GM19023 (cell line): Measurements from ENCODE around the gene MARS1.
"Not testable (repeated sequence)": the region's sequence is repeated elsewhere in the genome, so short reads cannot be mapped to it uniquely, and the experiment has no call there.

ENCODE experiments used
- ATAC-seq: cut with Tn5 transposase; IDR thresholded peaks from one replicate; pipeline ENCODE4 v1.9.1; 2021; ENCODE audit warnings: mild to moderate bottlenecking, moderate library complexity; ENCODE audit not compliant: unreplicated experiment

Gene MARS1

DNA sequence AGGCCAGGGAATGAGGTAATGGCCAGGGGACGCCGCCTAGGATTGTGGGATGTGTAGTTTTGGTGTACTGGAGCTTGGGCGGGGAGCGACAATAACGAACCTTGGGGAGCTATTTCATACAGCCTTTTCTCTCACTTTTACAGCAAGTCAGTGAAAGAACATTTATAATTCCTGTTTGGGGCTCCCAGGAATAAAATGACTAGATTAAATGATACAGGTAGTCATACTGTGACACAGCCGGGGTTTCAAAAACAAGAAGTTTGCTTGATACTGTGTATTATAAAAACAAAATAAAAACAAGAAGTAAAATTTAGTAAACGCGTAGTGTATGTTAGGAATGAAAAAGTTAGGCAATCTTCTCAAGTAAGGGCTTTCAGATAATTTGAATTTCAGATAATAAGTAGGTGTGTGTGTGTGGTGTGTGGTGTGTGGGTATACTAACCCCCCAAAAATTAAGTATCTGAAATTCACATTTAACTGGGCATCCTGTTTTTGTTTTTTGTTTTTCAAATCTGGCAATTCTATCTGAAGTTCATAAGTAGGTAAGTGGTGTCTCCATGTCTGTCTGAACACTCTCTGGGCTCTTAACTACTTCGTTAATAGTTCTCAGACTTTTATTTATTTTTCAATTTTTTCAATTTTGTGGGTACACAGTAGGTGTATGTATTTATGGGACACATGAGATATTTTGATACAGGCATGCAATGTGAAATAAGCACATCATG is 59.6 kb downstream of the MARS1 start:
- no peak for ATAC-seq

DNA sequence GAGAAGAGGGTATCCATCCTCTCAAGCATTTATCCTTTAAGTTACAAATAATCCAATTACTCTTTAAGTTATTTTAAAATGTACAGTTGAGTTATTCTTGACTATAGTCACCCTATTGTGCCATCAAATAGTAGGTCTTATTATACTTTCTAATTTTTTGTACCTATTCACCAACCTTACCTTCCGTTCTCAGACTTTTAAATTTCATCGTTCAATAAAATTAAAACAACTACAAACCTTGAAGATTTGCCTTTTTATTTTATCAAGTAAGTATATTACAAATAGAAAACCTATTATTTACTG is 60.1 kb downstream of the MARS1 start:
- ATAC-seq = no peak

DNA sequence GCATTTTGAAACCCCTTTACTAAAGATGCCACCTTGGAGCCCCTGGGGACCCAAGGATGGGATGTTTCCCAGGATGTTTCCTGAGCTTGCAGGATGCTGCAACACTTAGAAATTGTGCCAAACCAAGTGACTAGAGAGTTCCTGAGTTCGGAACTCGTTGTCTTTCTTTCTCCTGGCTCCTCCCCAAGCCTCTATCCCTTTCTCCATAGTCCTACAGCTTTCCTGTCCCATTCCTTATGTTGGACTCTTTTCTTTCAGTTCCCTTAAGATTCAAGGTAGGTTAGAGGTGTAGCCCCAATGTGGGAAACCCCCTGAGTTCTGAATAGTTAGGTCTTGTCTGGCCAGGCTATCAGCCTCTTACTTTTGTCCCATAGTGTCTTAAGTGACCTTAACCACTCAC is 60.6 kb downstream of the MARS1 start:
- no peak for ATAC-seq

DNA sequence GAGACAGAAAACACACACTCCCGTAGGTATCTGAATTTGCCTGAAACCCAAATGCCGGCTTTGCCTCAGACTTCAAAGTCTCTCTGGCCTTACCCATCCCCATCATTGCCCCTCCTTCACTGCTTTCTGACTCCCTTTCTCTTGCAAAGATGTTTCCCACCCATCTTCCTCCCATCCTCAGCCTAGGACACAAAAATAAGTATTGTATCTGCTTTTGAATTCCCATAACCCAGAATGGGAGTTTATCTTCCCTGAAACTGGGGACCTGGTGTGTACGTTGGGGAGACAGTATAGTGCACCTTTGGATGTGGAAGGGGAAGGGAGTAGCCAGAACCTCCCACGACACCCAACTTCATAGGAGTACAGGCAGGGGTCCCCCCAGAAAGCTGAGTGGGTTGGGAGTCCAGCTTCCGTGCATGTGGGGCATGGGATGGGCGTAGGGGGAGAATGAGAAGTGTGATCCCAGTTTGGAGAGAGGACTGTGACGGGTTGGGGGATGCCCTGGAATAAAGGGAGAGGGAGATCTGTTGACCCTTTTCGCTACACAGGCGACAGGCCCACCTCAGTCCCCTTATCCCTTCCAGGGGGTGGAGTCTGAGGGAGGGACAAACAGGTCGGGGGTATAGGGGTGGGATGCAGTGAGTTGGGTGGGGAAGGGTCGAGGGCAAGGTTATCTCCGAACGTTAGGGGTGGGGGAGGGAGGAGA is 61.5 kb downstream of the MARS1 start:
- ATAC-seq = no peak

DNA sequence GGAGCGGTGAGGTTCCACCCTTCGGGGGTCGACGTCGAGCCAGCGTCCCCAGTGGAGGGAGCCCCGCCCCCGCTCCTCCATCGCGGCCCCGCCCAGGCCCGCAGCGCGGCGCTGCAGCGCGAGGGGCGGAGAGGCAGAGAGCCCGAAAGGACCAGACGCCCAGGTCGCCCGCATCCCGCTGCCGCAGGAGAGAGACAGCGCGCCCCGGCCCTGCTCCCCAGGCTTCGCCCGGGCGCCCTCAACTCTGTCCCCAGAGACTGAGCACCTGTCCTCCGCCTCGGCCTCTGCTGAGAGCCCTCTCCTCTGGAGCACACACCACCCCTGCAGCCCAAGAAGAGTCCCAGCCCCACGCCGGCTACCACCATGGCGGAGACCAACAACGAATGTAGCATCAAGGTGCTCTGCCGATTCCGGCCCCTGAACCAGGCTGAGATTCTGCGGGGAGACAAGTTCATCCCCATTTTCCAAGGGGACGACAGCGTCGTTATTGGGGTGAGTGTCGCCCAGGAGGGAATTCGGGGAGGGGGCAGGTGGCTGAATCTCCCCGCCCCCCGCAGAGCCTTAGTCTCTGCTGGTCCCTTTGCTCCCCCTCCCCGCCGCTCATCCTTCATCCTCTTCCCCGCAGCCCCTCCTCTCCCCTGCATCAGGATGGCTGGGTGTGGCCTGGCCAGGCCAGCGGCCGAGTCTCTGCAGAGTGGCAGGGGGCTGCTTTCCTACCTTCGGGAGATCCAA is 62.2 kb downstream of the MARS1 start, which contains the start of gene KIF5A:
TSS of gene KIF5A (plus strand) at position 136 of the 732 bp plus-strand sequence. CDS start at position 364, 228 bp downstream.
- ATAC-seq = no peak

DNA sequence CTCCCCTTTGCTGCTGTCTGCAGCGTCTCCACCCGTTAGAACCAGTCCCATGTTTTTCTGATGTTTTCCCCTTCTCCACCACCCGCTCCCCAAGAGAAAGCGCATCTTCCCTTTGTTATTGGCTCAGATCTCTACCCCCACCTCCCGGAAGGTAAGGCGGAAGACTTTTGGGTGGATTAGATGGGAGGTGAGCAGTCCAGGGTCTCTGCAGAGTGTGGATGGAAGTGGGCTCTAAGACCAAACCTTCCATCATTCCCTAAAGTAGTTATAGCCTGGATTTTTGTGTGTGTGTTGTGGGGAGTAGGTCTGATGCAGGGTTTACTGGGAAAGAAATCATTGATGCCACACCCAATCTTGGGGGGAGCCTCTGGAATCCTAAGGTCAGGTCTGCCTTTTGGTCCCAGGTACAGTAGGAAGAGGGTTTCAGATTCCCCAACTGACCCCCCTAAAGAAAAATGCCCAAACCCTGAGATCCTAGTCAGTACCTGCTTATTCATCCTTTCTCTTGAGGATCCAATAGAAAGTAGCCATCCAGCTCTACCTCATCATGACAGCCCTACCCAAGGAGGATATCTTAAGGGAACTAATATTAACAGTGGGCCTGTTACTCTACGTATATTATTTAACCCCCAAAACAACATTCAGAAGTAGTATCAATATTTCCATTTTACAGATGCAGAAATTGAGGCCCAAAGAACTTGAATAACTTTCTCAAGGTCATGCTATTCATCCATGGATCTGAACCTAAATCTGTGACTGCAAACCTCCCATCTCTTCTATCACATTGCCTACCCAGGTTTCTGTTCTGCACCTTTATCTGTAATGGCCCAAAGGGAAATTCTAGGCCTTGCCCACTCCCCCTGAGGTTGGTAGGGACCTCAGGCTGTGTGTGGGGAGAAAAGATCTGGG is 63.0 kb downstream of the MARS1 start:
- no peak for ATAC-seq

DNA sequence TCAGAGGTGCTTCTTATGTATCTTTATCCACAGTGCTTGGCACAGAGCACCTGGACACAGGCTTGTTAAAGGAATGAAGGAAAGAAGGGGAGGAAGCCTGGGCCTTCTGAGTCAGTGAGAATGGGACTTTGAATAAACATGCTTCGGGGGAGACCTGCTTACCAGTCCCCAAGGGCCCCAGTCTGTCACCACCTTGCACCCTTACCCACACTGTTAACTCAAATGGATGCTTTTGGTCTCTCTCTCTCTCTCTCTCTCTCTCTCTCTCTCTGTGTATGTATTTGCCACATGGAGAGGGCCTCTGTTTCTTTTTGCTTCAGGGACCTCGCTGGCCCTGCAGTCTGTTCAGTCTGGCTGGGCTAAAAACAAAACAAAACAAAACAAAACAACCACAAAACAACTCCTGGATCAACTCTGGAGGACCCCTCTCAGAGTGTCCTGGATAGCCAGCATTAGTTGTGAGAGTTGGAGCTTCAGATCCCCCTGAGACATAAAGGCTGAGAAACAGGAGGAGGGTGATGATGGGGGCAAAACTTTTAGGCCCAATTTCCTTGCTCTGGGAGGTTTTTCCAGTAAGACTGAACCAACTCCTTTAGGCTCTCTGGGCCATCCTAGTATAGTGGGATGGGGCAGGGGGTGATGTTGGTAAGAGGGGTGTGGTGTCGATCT is 63.9 kb downstream of the MARS1 start:
- no peak for ATAC-seq

DNA sequence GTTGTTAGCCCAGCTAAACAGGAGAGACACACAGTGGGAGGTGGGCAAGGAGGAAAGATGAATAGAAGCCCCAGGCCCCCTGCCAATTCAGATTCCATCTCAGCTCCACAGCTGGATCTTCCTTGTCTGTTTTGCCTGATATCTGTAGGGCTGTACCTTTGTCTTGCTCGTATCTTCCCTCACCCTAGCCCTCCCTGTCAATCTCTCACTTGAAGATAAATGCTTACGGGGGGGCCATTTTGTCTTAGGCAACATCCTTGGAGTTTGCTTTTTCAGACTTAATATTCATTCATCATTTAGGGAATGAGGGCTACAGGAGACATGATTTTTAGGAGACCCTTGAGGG is 64.4 kb downstream of the MARS1 start:
- ATAC-seq = no peak

DNA sequence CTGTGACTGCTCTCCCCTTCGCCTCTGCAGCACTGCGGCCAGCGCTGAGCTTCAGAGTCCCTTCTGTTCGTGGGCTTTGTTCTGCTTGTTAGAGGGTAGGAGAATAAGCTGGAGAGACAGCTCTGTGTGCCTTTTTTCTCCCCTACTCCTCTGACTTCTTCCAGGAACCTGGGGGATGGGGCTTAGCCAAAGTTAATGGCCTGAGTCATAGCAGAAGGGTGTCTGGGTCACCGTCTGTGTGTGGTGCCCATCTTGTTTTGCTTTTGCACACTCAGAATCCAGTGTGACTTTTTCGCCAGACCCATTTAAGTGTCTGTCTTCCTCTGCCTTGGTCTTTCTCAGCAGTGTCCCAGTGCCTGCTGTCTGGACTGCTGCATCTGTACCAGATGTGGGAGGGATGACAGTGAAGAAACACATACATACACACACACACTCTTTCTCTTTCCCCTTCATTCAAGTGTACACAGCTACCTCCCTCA is 65.0 kb downstream of the MARS1 start:
- no peak for ATAC-seq

DNA sequence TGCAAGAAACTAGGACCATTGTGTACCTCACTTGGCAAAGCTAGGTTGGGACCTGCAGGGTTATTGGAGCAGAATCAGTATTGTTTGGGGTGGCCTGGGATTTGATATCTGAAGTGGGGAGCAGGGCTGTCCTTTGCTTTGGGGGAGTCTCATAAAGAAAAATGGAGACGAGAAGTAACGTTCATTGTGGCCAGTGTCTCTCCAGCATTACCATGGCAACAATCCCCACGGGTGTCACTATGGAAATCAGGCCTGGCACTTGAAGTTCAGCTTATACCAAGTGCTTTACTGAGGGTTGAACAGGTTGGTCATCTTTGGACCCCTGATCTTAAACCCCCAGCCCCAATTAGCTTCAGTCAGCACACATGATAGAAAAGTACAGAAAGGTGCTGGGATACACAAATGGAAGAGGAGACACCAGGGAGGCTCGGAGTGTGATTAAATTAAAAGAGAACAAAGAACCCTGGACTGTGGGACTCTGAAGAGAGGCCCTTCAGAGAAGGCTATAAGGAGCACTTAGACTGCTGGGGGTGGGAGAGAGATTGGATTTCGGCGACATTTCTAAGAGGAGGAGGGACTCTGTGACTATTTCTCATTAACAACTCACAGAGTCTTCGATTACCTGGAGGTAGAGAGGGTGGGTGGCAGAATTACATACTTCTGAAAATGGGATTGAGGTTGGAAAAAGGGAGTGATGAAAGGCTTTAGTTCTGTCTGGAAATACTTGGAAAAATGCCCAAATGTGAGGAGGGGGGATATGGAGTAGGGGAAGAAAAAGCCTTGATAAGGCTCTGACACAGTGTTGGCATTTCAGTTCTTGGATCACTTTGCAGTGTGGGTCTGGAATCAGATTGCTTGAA is 65.7 kb downstream of the MARS1 start:
- ATAC-seq = no peak

DNA sequence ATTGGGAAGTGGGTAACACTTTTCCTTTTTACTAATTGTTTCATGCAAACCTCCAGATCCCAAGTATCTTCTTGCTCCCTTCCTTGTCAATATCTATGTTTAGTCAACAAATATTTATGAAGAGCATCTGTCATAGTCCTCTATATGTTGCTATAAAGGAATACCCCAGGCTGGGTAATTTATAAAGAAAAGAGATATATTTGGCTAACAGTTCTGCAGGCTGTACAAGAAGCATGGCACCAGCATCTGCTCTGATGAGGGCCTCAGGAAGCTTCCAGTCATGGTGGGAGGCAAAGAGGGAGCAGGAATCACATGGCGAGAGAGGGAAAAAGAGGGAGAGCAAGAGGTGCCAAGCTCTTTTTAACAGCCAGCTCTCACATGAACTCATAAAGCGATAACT is 66.6 kb downstream of the MARS1 start:
- ATAC-seq = no peak

DNA sequence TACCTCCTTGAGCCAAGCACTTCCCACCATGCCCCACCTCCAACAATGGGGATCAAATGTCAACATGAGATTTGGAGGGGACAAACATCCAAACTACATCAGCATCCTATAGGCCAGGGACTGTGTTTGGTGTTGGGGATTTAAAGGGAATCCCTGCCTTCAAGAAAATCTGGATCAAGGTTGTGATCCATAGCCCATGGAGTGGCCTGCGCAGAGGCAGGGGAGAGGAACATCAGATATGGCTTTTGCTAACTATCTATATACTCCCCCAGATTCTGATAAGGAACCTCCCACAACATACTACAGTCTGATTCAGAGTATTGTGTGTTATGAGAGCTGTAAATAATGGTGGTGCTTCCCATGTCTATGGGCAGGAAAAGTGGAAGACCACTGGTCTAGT is 67.0 kb downstream of the MARS1 start:
- ATAC-seq = no peak

DNA sequence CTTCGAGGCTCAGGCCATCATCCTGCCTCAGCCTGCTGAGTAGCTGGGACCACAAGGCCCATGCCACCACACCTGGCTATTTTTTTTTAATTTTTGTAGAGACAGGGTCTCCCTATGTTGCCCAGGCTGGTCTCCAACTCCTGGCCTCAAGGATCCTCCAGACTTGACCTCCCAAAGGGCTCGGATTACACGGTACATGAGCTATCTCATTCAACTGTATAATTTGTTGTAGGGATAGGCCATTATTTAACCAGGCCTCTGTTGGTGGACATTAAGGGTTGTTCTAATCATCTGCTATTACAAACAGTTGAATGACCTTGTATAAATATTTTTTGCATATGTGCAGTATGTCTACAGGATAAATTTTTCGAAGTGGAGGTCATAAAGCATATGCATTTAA is 71.0 kb downstream of the MARS1 start:
- no peak for ATAC-seq

DNA sequence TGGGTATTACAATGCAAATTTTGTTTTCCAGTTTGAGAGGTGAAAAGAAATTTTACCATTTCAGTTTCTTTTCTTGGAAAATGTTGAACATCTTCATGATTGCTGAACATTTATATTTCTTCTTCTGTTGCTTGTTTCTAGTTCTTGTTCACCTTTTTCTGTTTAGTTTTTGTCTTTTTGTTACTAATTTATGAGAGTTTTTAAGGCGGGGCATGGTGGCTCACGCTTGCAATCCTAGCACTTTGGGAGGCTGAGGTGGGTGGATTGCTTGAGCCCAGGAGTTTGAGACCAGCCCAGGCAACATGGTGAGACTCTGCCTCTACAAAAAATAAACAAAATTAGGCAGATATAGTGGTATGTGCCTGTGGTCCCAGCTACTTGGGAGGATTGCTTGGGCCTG is 72.6 kb downstream of the MARS1 start:
- ATAC-seq = no peak

DNA sequence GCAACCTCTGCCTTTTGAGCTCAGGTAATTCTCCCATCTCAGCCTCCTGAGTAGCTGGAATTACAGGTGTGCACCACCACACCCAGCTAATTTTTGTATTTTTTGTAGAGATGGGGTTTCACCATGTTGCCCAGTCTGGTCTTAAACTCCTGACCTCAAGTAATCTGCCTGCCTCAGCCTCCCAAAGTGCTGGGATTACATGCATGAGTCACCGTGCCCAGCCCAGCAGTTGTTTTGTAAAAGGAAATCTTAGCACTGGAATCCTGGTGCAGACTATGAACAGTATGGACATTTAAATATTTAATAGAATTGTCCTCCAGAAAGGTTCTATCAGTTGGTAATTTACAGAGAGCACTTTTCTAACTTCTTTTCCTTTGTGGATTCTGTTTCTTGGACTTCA is 73.2 kb downstream of the MARS1 start:
- ATAC-seq = not testable (repeated sequence)

DNA sequence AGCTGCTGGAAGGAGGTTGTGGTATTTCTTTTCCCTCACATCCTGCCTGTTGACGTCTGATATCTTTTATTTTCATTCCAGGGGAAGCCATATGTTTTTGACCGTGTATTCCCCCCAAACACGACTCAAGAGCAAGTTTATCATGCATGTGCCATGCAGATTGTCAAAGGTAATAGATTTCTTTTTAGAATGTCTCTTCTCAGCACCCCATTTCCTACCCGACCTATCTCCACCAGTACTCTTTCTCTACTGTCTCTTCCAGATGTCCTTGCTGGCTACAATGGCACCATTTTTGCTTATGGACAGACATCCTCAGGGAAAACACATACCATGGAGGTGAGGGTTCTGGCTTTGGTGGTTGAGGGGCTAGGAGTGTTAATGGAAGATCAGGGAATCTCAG is 75.5 kb downstream of the MARS1 start:
- no peak for ATAC-seq

DNA sequence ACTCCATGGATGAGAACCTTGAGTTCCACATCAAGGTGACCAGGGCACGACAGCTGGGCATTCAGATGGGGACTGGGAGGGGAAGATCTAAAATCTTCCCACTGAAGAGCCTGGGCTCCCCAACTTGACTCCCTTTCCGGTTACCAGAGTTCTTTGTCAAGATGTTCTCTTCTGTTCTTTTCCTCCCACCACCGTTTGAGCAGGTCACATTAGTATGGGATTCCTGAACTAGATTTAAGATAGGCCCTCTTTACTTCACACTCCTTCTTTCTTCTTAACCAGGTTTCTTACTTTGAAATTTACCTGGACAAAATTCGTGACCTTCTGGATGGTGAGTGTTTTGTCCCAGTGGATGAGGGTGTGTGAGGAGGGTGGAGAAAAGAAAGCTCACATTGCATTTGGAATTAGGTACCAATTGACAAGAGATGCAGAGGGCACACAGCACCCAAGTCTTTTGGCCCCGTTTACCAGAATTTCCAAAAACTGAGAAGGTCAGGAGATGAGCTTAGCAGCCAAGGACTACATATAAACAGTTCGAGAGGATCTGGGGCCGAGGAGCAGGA is 76.4 kb downstream of the MARS1 start:
- ATAC-seq = no peak
